Measurements from ENCODE around the gene AGXT2.
A peak's percentile ranks its signal among the peaks of the same experiment; 100 is the strongest.

Gene AGXT2

DNA sequence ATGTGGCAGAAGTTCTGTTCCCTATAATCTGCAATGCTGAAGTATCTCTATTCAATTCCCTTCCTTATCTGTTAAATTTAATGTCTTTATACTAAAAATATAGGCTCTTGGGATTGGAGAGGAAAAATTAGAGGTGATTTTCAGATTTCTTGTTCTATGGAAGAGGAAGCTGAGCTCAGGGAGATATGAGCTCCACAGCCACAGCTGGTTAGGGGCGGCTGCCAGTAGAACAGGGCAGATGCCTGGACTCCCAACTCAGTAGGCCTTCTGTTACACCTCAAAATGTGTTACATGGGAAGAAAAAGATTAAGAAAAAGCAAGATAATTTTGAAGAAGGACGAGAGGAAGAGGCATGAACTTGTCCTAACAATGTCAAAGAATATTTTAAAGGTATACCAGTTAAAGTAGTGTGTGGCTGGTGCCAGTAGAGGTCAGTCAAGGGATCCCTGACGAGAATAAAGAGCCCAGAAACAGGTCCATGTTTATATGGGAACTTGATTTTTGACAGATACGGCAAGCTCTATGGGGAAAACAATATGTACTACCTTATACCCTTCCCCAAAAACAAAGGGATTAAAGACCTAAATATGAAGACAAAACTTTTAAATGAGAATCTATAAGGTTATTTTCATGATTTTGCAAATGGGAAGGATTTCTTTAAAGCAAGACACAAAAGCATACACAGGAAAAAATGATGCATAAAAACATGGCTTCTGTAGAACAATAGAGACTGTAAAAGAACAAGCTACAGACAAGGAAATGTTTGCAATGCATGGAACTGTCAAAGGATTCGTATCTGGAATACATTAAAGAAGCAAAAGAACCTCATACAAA is 89.7 kb downstream of the AGXT2 start:
- no peak overlapping the region for H3K4me3 ChIP-seq (ENCODE audit: low read depth, low read length)
- TF ChIP-seq CTCF (conservative IDR thresholded peaks at IDR 0.05; ENCODE audit: low read depth, low read length): peak; percentile 81
- DNase-seq (ENCODE audit: low read depth): peak; percentile 72

- TF ChIP-seq CTCF (conservative IDR thresholded peaks at IDR 0.05; ENCODE audit: low read depth, low read length): no peak
- no peak overlapping the region for H3K4me3 ChIP-seq (ENCODE audit: low read depth, low read length)
- peak; percentile 46 for DNase-seq (ENCODE audit: low read depth)
These were observed 90.4 kb downstream of the AGXT2 start for GRCh38 chr5:34957321-34957720.
